Measurements from ENCODE around the gene PLA2G6.
"Not testable (repeated sequence)": the region's sequence is repeated elsewhere in the genome, so short reads cannot be mapped to it uniquely, and the experiment has no call there.

Gene PLA2G6

GRCh38 chr22:38189104-38189503 is 7.5 kb upstream of the PLA2G6 start:
- DNase-seq (ENCODE audit: low read depth), result no peak

DNA sequence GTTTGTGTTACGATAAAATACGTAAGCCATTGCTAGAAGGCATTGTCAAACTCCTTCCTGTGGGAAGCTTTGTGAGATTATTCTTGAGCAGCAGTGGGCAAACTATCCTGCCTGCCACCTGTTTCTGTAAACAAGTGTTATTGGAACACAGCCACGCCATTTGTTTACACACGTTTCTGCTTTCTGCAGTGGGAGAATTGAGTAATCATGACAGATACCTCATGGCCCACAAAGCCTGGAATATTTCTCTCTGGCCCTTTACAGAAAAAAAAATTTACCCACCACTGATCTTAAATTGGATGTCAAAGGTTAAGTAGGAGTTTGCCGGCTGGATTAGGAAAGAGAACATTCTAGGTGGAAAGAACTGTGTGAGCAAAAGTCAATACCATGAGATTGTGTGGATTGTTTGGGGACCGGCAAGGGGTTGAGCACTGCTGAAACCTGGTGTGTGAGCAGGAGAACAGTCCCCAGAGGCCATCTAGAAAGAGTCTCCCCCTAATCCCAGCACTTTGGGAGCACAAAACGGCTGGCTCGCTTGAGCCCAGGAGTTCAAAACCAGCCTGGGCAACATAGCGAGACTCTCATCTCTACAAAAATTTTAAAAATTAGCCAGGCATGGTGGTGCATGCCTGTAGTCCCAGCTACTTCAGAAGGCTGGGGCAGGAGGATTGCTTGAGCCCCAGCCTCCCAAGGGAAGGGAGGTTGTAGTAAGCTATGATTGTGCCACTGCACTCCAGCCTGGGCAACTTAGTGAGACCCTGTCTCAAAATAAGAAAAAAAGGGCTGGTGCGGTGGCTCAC is 6.0 kb upstream of the PLA2G6 start:
- no peak for DNase-seq (ENCODE audit: low read depth)

GRCh38 chr22:38186429-38186828 is 4.8 kb upstream of the PLA2G6 start:
- DNase-seq (ENCODE audit: low read depth), result no peak

GRCh38 chr22:38184788-38185187 is 3.2 kb upstream of the PLA2G6 start:
- DNase-seq (ENCODE audit: low read depth), result no peak

GRCh38 chr22:38180841-38181452 is 683 bp downstream of the PLA2G6 start:
- no peak for DNase-seq (ENCODE audit: low read depth)

- not testable (repeated sequence) for DNase-seq (ENCODE audit: low read depth)
These were observed 3.1 kb downstream of the PLA2G6 start for GRCh38 chr22:38178605-38178937.

- DNase-seq (ENCODE audit: low read depth), result no peak
These were observed 3.6 kb downstream of the PLA2G6 start for GRCh38 chr22:38177926-38178604.

DNA sequence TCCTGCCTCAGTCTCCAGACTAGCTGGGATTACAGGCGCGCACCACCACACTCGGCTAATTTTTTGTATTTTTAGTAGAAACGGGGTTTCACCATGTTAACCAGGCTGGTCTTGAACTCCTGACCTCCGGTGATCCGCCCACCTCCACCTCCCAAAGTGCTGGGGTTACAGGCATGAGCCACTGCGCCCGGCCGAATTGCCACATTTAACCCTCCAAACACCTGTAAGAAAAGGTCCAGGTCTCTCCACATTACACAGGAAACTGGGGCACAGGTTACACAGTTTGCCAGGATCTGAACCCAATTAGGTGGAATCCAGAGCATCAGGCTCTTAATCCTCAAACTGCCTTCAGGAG is 4.1 kb downstream of the PLA2G6 start:
- DNase-seq (ENCODE audit: low read depth), result not testable (repeated sequence)

GRCh38 chr22:38177044-38177443 is 4.6 kb downstream of the PLA2G6 start:
- no peak for DNase-seq (ENCODE audit: low read depth)

DNA sequence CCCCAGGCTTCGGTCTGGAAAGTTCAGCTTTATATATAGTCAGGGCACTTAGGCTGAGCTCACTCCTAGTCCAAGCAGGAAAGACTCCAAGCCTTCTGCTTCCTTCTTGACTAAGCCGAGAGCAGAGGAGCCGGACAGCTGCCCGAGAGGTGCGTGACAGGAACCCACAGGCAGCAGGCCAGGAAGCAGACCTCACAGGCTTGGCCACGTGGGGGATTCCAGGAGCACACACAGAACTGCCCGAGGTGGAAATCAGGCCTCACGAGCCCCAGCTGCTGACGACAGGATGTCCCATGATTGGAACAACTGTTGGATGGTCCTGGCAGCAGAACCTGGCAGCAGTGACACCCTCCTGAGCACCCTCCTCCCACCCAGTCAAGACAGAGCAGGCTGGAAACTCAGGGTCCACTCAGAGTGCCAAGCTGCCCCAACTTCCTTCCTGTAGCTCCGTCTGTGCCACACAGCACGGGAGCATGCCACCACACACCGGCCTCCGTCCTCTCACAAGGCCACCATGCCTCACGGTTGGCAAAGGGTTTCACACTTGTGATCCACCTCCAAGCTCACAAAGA is 5.4 kb downstream of the PLA2G6 start:
- peak; percentile 83 for DNase-seq (ENCODE audit: low read depth)

DNA sequence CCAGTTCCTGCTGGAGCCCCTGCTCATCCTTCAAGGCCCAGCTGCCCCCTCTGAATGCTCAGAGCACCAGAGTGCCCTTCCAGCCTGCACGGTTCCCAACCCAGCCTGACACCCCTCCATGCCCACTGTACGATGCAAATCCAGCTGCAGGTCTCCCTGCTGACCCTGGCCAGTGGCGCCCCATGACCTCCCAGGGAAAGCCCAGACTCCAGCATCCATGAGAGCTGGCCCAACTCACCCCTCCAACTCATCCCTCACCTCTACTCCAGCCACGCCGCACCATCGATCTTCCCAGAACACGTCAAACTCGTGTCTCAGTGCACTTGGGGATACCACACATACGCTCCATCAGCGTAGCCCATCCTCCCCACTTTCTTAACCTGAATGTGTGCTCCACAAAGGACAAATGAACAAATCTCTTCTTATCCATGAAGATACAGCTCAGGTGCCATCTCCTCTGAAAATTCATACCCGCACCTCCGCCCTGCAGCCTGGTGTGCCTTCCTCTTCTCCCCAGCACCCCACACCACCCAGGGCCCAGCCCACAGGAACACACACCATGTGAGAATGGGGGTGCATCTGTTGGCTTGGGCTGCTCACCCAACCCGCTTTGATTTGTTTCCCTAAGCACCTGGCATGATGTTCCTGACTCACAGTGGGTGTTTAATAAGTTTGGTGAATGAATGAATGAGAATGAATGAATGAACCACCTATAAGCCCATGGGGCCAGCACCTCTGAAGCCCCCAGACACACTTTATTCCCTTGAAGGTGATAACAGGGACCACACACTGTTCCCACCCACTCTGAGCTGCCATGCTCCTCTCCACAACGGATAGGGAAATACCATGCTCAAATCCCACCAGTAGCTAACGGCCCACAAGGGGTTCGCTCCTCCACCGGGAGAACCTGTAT is 6.2 kb downstream of the PLA2G6 start:
- DNase-seq (ENCODE audit: low read depth), result no peak

GRCh38 chr22:38174626-38175025 is 7.0 kb downstream of the PLA2G6 start:
- DNase-seq (ENCODE audit: low read depth), result no peak

DNA sequence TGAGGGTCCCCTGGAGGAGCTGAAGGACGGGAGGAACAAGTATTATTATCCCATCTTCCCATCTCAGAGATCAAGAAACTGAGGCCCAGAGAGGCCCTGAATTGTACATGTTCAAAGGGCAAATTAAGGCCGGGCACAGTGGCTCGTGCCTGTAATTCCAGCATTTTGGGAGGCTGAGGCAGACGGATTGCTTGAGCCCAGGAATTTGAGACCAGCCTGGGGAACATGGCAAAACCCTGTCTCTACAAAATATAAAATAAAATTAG is 8.1 kb downstream of the PLA2G6 start:
- no peak for DNase-seq (ENCODE audit: low read depth)

DNA sequence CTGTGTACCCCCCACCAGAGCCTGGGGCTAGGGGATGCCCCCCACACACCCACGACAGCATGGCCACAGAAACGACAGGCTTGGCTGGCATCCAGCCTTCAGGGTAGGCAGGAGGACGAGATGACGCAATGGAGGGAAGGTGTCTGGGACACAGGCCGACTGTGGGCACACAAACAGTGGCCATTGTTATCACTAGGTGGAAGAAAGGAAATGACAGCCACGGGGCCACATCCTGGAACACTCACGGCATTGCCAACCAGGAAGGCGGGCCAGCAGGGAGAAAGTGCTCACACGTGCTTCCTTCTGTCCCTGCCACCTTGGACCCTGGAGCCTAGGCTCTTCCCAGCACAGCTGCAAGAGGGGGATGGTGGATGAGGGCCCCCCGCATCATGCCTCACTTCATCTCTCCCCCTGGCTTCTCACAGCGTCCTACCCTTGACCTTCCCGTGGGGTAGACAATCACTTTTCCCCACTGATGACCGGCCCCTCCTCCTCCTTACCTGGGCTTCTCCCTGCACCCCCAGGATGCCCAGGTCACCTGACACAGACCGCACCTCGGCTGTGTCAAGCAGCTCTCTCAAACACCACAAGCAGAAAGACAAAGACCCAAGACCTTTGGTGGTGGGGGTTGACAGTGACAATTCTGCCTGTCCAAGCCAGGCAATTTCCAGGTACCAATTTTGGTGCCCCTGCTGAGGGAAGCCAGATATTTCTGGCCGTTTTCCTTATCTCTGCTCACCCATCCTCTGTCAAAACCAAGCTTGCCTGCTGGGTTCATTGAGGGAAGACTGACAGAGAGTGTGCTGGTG is 8.6 kb downstream of the PLA2G6 start:
- no peak for DNase-seq (ENCODE audit: low read depth)

GRCh38 chr22:38171927-38172831 is 9.5 kb downstream of the PLA2G6 start:
- DNase-seq (ENCODE audit: low read depth), result no peak

DNA sequence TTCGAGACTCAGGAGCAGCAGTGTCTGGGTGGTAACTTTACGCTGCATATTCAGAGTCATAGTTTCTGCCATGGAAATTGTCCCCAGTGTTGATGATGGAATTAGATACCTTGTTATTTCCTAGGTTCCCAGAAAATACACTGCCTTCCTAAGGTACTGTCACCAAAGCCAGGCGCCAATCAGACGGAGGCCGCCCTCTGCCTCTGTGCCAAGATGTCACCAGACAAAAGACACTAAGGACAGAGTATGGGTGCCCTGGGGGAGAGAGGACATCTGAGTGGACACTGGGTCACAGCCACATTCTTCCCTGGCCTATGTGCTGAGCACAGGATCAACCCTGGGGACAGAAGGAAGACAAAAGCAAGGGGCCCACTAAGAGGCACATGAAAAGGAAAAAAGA is 11.2 kb downstream of the PLA2G6 start:
- DNase-seq (ENCODE audit: low read depth), result no peak

DNA sequence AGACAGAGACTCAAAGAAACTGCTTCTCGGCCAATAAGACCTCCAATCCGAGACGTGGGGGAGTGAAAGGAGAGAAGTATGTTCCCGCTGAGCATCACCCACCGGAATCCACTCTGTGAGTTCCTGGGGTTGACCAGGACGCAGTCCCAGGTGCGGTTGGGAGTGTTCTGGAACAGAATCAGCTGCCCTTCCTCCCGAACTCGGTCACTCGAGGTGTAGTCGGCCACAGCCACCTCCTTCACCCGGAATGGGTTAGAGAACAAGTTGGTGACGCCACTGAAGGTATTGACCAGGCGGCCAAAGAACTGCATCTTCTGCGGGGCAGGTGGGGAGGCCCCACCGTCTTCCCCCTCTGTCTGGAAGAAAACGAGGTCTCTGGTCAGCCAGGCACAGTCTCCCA is 12.5 kb downstream of the PLA2G6 start:
- DNase-seq (ENCODE audit: low read depth), result no peak

DNA sequence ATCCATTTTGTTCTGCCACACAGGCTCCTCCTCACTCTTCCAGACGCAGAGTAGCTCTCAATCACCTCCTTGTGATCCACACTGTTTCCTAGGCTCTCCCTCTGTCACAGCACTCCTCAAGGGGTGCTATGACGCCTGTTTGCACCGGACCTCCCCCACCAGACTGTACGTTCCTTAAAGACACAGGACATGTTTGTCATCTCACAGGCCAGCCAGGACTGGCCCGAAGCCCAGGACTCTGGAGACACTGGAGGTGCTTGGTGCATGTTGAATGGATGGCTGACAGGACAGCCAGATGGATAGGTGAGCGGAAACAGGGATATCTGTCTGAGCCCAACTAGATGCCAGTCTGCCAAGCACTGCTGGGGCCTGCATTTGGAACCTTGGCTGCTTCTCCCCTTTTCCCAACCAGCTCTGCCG is 13.6 kb downstream of the PLA2G6 start:
- DNase-seq (ENCODE audit: low read depth), result no peak

- DNase-seq (ENCODE audit: low read depth), result no peak
These were observed 15.6 kb downstream of the PLA2G6 start for GRCh38 chr22:38165922-38166593.

DNA sequence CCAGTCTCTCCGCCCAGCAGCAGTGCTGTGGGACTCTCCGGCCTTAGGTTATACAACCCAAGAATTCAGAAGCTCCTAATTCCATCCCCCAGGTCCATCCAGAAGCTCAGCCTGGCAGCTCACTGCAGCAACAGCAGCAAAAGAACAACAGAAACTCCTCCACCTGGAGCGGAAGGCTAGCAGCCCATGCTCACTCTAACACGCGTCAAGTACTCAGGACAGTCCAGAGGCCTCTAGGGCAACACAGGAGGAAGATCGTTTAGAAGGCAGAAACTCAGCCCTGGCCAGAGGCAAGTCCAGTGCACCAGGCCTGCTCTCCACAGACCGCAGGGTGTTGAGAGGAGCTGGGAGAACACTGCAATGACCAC is 17.1 kb downstream of the PLA2G6 start:
- no peak for DNase-seq (ENCODE audit: low read depth)
